K562 (cell line): ENCODE results near the gene NISCH. TPM values are rescaled to one million over a fixed set of nuclear protein-coding genes. Genes with fewer than 3 reads are reported as not detected.

Experiments
- CEBPB ChIP-seq: fragments of 450-650 bp; IDR thresholded peaks from 2 replicates; pipeline ENCODE4 v1.6.1; 2016; ENCODE audit warnings: missing genetic modification characterization, missing compliant biosample characterization
- GABPB1 ChIP-seq: sonication (generic); formaldehyde crosslinking; IDR thresholded peaks from 2 replicates; pipeline ENCODE4 v1.8.0; 2022; ENCODE audit warnings: mild to moderate bottlenecking, missing genetic modification reagents
- GATA2 ChIP-seq: sonication (generic); formaldehyde crosslinking; IDR thresholded peaks from 2 replicates; pipeline ENCODE4 v1.4.0; 2020; ENCODE audit warnings: mild to moderate bottlenecking, missing genetic modification reagents
- KAT7 ChIP-seq: sonication (generic); formaldehyde crosslinking; IDR thresholded peaks from 2 replicates; pipeline ENCODE4 v1.8.0; 2022; ENCODE audit warnings: missing genetic modification reagents, mild to moderate bottlenecking, borderline replicate concordance
- KLF13 ChIP-seq: fragments of 450-650 bp; IDR thresholded peaks from 2 replicates; pipeline ENCODE4 v1.6.1; 2016; ENCODE audit warnings: missing genetic modification characterization, low read depth, mild to moderate bottlenecking, missing compliant biosample characterization, moderate library complexity, borderline replicate concordance
- LARP7 ChIP-seq: fragments of 450-650 bp; IDR thresholded peaks from 2 replicates; pipeline ENCODE4 v1.6.1; 2016
- MCM7 ChIP-seq, 2 experiments: fragments of 450-650 bp; IDR thresholded peaks; 2 replicates each; pipeline ENCODE4 v1.6.1; 2016 to 2018
- MYC ChIP-seq, 2 experiments: fragments of 250-450 bp in 1 of 2; sonication (Bioruptor Pico) in 1 of 2; IDR thresholded peaks; 2 replicates each; pipeline versions ENCODE4 v1.5.1 to v1.6.1; 2012 to 2021; ENCODE audit warnings: low read depth in 2 of 2, borderline replicate concordance in 1 of 2, improper control_type of control experiment in 1 of 2, low read length in 1 of 2, mild to moderate bottlenecking in 1 of 2, moderate library complexity in 1 of 2
- NCOA6 ChIP-seq: fragments of 450-650 bp; IDR thresholded peaks from 2 replicates; pipeline ENCODE4 v1.6.1; 2017; ENCODE audit warnings: mild to moderate bottlenecking
- NONO ChIP-seq, 2 experiments: fragments of 200-400 bp in 1 of 2; fragments of 450-650 bp in 1 of 2; formaldehyde crosslinking in 1 of 2; IDR thresholded peaks; 2 replicates each; pipeline ENCODE4 v1.6.1; 2017; ENCODE audit warnings: low read depth in 2 of 2, mild to moderate bottlenecking in 2 of 2, moderate library complexity in 2 of 2, low read length in 1 of 2
- PHF20 ChIP-seq: fragments of 450-650 bp; IDR thresholded peaks from 2 replicates; pipeline ENCODE4 v1.6.1; 2018; ENCODE audit not compliant: partially characterized antibody
- PTTG1 ChIP-seq: fragments of 450-650 bp; IDR thresholded peaks from 2 replicates; pipeline ENCODE4 v1.6.1; 2016; ENCODE audit warnings: low read depth, mild to moderate bottlenecking, missing genetic modification characterization, missing compliant biosample characterization
- RAD21 ChIP-seq, 2 experiments: fragments of 250-450 bp in 1 of 2; fragments of 450-650 bp in 1 of 2; sonication (Bioruptor Pico) in 1 of 2; formaldehyde crosslinking in 1 of 2; IDR thresholded peaks in 1 of 2; conservative IDR thresholded peaks in 1 of 2; 2 replicates each; pipeline versions ENCODE4 v1.4.0 to v1.8.0; 2020 to 2022; ENCODE audit warnings: mild to moderate bottlenecking in 2 of 2, moderate library complexity in 1 of 2
- SAFB2 ChIP-seq: fragments of 200-400 bp; formaldehyde crosslinking; IDR thresholded peaks from 2 replicates; pipeline ENCODE4 v1.6.1; 2018; ENCODE audit warnings: borderline replicate concordance, low read length, low read depth, moderate library complexity; ENCODE audit not compliant: severe bottlenecking
- ZNF584 ChIP-seq: fragments of 200-800 bp; sonication (Bioruptor generic); IDR thresholded peaks from 2 replicates; pipeline ENCODE4 v1.6.1; 2016; ENCODE audit warnings: low read depth, mild to moderate bottlenecking, missing genetic modification characterization, missing compliant biosample characterization
- polyA plus RNA-seq, 8 experiments: library from polyadenylated mRNA; depleted of rRNA in 4 of 8; stranded (reverse) in 5 of 8; unstranded in 3 of 8; fragments of >200 nt; fragmentation: Nextera tagmentation in 2 of 8; fragmentation: Illumina TruSeq in 1 of 8; extraction: Ambion mirVana in 2 of 8; extraction: Trizol in 1 of 8; gene quantifications; 2 replicates each; pipeline versions ENCODE4 v1.2.1 to v1.2.3, GENCODE V29; 2011 to 2014; ENCODE audit warnings: inconsistent platforms in 1 of 8, missing spikeins in 1 of 8
- total RNA-seq, 7 experiments: library from RNA; depleted of rRNA in 6 of 7; stranded (reverse); fragments of >200 nt in 6 of 7; fragmentation: Illumina TruSeq in 2 of 7; extraction: Trizol in 2 of 7; gene quantifications; 2 replicates each; pipeline versions ENCODE4 v1.2.1 to v1.2.3, GENCODE V29; 2011 to 2021; ENCODE audit warnings: low replicate concordance in 1 of 7
- TF ChIP-seq, protein P1 (sequence below): fragments of 250-450 bp; sonication (Bioruptor Pico); IDR thresholded peaks from 2 replicates; pipeline ENCODE4 v1.5.0; 2021
- TF ChIP-seq, protein P2 (sequence below): sonication (generic); formaldehyde crosslinking; IDR thresholded peaks from 2 replicates; pipeline ENCODE4 v1.8.0; 2022; ENCODE audit warnings: missing genetic modification reagents, mild to moderate bottlenecking, moderate library complexity, borderline replicate concordance
- TF ChIP-seq, protein P3 (sequence below): fragments of 200-800 bp; sonication (Bioruptor generic); IDR thresholded peaks from 2 replicates; pipeline ENCODE4 v1.6.1; 2017; ENCODE audit warnings: missing genetic modification characterization, missing compliant biosample characterization
- TF ChIP-seq, protein P4 (sequence below): sonication (generic); formaldehyde crosslinking; IDR thresholded peaks from 2 replicates; pipeline ENCODE4 v1.5.0; 2020; ENCODE audit warnings: missing genetic modification reagents

The NISCH gene
- total and polyA plus RNA-seq, 9 of the 15 experiments (the other 6 are each of a cell fraction or from before 2014, with no cell fraction given) = 0.44 to 43.5 (median 23.4) TPM

DNA sequence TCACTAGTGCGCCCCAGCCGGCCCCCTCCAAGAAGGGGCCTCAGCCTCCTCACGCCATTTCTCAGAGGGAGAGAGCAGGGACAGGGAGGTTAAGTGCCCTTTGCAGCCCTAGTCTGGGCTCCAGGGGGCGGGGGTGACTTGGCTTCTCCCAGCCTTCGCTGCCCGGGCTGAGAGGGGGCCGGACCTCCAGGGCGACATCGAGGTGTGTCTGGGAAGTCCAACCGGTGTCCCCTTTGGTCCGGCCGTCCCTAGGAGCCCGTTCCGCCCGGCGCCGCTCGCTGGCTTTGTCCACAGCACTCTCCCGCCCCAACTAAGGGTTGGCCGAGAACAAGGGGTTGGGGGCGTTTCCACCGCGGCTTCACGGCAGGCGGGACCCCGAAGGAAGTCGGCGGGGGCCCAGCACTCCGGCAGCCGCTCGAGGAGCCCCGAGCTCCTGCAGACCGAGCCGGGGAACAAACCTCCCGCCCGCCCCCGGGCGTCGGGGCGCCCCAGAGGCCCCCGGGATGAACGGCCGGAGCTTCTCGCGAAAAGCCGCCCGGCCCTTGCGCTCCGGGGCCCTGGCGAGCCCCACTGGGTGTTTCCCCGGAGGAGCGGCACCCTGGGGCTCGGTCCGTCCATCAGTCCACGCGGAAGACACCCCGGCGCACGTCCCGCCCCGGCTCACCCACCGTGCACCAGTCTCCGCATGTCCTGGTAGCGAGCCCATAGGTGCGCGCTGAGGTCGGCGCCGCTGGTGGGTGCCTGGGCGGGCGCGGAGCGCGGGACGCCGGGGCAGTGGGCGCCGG is 77.6 kb downstream of the NISCH start (continued):
- TF ChIP-seq NONO (IDR thresholded peaks at IDR 0.05; ENCODE audit: low read depth in 2 of 2, low read length in 1 of 2) = peak in 1 of 2 experiments; percentile 33; a peak in 1 of 4 replicates
- TF ChIP-seq, protein P1, sequence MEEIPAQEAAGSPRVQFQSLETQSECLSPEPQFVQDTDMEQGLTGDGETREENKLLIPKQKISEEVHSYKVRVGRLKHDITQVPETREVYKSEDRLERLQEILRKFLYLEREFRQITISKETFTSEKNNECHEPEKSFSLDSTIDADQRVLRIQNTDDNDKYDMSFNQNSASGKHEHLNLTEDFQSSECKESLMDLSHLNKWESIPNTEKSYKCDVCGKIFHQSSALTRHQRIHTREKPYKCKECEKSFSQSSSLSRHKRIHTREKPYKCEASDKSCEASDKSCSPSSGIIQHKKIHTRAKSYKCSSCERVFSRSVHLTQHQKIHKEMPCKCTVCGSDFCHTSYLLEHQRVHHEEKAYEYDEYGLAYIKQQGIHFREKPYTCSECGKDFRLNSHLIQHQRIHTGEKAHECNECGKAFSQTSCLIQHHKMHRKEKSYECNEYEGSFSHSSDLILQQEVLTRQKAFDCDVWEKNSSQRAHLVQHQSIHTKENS (CRISPR knock-in tag) = no peak
- peak; percentile 58; the same call in 1 of the 2 replicates for TF ChIP-seq GABPB1 (CRISPR knock-in tag)
- TF ChIP-seq, protein P2, sequence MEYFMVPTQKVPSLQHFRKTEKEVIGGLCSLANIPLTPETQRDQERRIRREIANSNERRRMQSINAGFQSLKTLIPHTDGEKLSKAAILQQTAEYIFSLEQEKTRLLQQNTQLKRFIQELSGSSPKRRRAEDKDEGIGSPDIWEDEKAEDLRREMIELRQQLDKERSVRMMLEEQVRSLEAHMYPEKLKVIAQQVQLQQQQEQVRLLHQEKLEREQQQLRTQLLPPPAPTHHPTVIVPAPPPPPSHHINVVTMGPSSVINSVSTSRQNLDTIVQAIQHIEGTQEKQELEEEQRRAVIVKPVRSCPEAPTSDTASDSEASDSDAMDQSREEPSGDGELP = peak; percentile 17; the same call in 1 of the 2 replicates
- no peak for TF ChIP-seq GATA2 (CRISPR knock-in tag)
- TF ChIP-seq, protein P3, sequence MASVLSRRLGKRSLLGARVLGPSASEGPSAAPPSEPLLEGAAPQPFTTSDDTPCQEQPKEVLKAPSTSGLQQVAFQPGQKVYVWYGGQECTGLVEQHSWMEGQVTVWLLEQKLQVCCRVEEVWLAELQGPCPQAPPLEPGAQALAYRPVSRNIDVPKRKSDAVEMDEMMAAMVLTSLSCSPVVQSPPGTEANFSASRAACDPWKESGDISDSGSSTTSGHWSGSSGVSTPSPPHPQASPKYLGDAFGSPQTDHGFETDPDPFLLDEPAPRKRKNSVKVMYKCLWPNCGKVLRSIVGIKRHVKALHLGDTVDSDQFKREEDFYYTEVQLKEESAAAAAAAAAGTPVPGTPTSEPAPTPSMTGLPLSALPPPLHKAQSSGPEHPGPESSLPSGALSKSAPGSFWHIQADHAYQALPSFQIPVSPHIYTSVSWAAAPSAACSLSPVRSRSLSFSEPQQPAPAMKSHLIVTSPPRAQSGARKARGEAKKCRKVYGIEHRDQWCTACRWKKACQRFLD (CRISPR knock-in tag) = no peak
- no peak for TF ChIP-seq PTTG1
- TF ChIP-seq KLF13 (tag) = no peak
- TF ChIP-seq, protein P4, sequence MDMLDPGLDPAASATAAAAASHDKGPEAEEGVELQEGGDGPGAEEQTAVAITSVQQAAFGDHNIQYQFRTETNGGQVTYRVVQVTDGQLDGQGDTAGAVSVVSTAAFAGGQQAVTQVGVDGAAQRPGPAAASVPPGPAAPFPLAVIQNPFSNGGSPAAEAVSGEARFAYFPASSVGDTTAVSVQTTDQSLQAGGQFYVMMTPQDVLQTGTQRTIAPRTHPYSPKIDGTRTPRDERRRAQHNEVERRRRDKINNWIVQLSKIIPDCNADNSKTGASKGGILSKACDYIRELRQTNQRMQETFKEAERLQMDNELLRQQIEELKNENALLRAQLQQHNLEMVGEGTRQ (CRISPR knock-in tag) = no peak
- TF ChIP-seq PHF20 = no peak
- no peak for TF ChIP-seq LARP7
- TF ChIP-seq ZNF584 (CRISPR knock-in tag) = no peak
- no peak for TF ChIP-seq MCM7 (IDR thresholded peaks at IDR 0.05)
- TF ChIP-seq NCOA6 = no peak
- TF ChIP-seq RAD21 (CRISPR knock-in tag; conservative IDR thresholded peaks at IDR 0.05 in 1 of 2, IDR thresholded peaks at IDR 0.05 in 1 of 2) = no peak
- no peak for TF ChIP-seq SAFB2
- TF ChIP-seq MYC (IDR thresholded peaks at IDR 0.05; ENCODE audit: low read depth, low read length) = no peak
- TF ChIP-seq MYC (CRISPR knock-in tag; IDR thresholded peaks at IDR 0.05; ENCODE audit: borderline replicate concordance, low read depth) = peak; percentile 30; the same call in 1 of the 2 replicates
- TF ChIP-seq CEBPB (tag) = no peak
- peak; percentile 69; the same call in 1 of the 2 replicates for TF ChIP-seq KAT7 (CRISPR knock-in tag)
